Measurements from ENCODE around the gene SCFD2.

GRCh38 chr4:53040851-53041250 lies 325.0 kb downstream of the SCFD2 start:
- TF ChIP-seq CTCF (IDR thresholded peaks at IDR 0.05 in 4 of 5, conservative IDR thresholded peaks at IDR 0.05 in 1 of 5) (no peak), POLR2A (IDR thresholded peaks at IDR 0.05) (no peak)
